Natural killer cell treated with Interleukin-12 subunit alpha and Interleukin-12 subunit beta and Interleukin-15 and Interleukin-18, amount 100 ng/mL, for 72 hours (primary cell): ENCODE results near the gene AP1G2. TPM values are rescaled to one million over a fixed set of nuclear protein-coding genes. Genes with fewer than 3 reads are reported as not detected.
A peak's percentile ranks its signal among the peaks of the same experiment; 100 is the strongest.

Source experiments
- ATAC-seq, 2 donors: fragments of 150-1000 bp; cut with Tn5 transposase in 1 of 2; sonication (Bioruptor Pico), chemical (Tn5 transposase) in 1 of 2; 2 replicates each; pipeline ENCODE4 v1.10.0; 2021
- DNase-seq: peaks from one replicate; pipeline ENCODE4 v3.0.0; 2022; ENCODE audit warnings: low spot score
- H3K27ac Mint-ChIP-seq, 2 donors: 1 replicate in 1 of 2; 2 replicates in 1 of 2; pipeline ENCODE4 v1.8.0; 2022; ENCODE audit warnings: mixed read lengths in 2 of 2, mild to moderate bottlenecking in 1 of 2, moderate library complexity in 1 of 2
- H3K27me3 Mint-ChIP-seq, 2 donors: 1 replicate in 1 of 2; 2 replicates in 1 of 2; pipeline ENCODE4 v1.8.0; 2022; ENCODE audit warnings: mixed read lengths in 2 of 2
- H3K36me3 Mint-ChIP-seq: one replicate; pipeline ENCODE4 v1.8.0; 2022; ENCODE audit warnings: mixed read lengths
- H3K4me1 Mint-ChIP-seq, 2 donors: 1 replicate in 1 of 2; 2 replicates in 1 of 2; pipeline ENCODE4 v1.8.0; 2022; ENCODE audit warnings: low read depth in 2 of 2, mixed read lengths in 2 of 2, mild to moderate bottlenecking in 1 of 2
- H3K4me3 Mint-ChIP-seq: one replicate; pipeline ENCODE4 v1.8.0; 2022; ENCODE audit warnings: mixed read lengths
- H3K9me3 Mint-ChIP-seq: 2 replicates; pipeline ENCODE4 v1.8.0; 2022; ENCODE audit warnings: mixed read lengths
- total RNA-seq, 2 donors: library from RNA; stranded (reverse); gene quantifications; one replicate each; pipeline ENCODE4 v1.2.3, GENCODE V29; 2022

Gene AP1G2
- total RNA-seq, 2 donors from 2014 or later = 151 to 229 TPM

GRCh38 chr14:23563473-23564180 lies 4.0 kb downstream of the AP1G2 start:
- Mint-ChIP-seq H3K9me3 (no peaks in the 10 kb centered on the region), H3K27ac (no peak overlapping the region), H3K4me1 (peaks cover 22 to 39% of the 10 kb centered on the region in 2 donors), H3K4me3 (no peak overlapping the region), H3K36me3 (peaks cover 12% of the 10 kb centered on the region), H3K27me3 (no peaks in the 10 kb centered on the region)
- ATAC-seq (no peak), DNase-seq (no peak)

- no peak for ATAC-seq
- DNase-seq = no peak
- Mint-ChIP-seq H3K9me3 (no peaks in the 10 kb centered on the region), H3K4me1 (peaks cover 22 to 38% of the 10 kb centered on the region in 2 donors), H3K27me3 (no peaks in the 10 kb centered on the region), H3K27ac (peak overlapping the region in 1 of 2 donors; percentile 20), H3K4me3 (no peak overlapping the region), H3K36me3 (peaks cover 12% of the 10 kb centered on the region)
These were observed 4.6 kb downstream of the AP1G2 start for GRCh38 chr14:23562822-23563472.

- H3K27me3 Mint-ChIP-seq = no peaks in the 10 kb centered on the region
- H3K4me3 Mint-ChIP-seq = no peak overlapping the region
- peaks cover 24 to 35% of the 10 kb centered on the region in 2 donors for H3K4me1 Mint-ChIP-seq
- H3K36me3 Mint-ChIP-seq = peaks cover 12% of the 10 kb centered on the region
- DNase-seq (no peak), ATAC-seq (no peak)
- no peaks in the 10 kb centered on the region for H3K9me3 Mint-ChIP-seq
- H3K27ac Mint-ChIP-seq = peak overlapping the region in 1 of 2 donors; percentile 20
These were observed 5.4 kb downstream of the AP1G2 start for GRCh38 chr14:23561873-23562821.

- peaks cover 25 to 37% of the 10 kb centered on the region in 2 donors for H3K4me1 Mint-ChIP-seq
- ATAC-seq (no peak), DNase-seq (no peak)
- H3K9me3 Mint-ChIP-seq = no peaks in the 10 kb centered on the region
- no peak overlapping the region for H3K4me3 Mint-ChIP-seq
- H3K27ac Mint-ChIP-seq = no peak overlapping the region
- no peaks in the 10 kb centered on the region for H3K27me3 Mint-ChIP-seq
- peaks cover 12% of the 10 kb centered on the region for H3K36me3 Mint-ChIP-seq
These were observed 6.3 kb downstream of the AP1G2 start for GRCh38 chr14:23561259-23561658.

- Mint-ChIP-seq H3K27me3 (no peaks in the 10 kb centered on the region), H3K27ac (peak overlapping the region in 1 of 2 donors; percentile 75), H3K9me3 (no peaks in the 10 kb centered on the region), H3K36me3 (peaks cover 12% of the 10 kb centered on the region), H3K4me1 (peaks cover 37 to 45% of the 10 kb centered on the region in 2 donors), H3K4me3 (no peak overlapping the region)
- ATAC-seq (no peak), DNase-seq (no peak)
These were observed 7.6 kb downstream of the AP1G2 start for GRCh38 chr14:23559926-23560520.

GRCh38 chr14:23559010-23559925 lies 8.3 kb downstream of the AP1G2 start:
- no peaks in the 10 kb centered on the region for H3K9me3 Mint-ChIP-seq
- peaks cover 12% of the 10 kb centered on the region for H3K36me3 Mint-ChIP-seq
- peaks cover 37 to 41% of the 10 kb centered on the region in 2 donors for H3K4me1 Mint-ChIP-seq
- H3K27ac Mint-ChIP-seq = peak overlapping the region; percentile 75 to 94
- no peak for DNase-seq
- no peaks in the 10 kb centered on the region for H3K27me3 Mint-ChIP-seq
- ATAC-seq = no peak
- no peak overlapping the region for H3K4me3 Mint-ChIP-seq

GRCh38 chr14:23558346-23559009 lies 9.1 kb downstream of the AP1G2 start:
- H3K27ac Mint-ChIP-seq = peak overlapping the region; percentile 85 to 94
- ATAC-seq (no peak), DNase-seq (no peak)
- peak overlapping the region; percentile 83 for H3K4me3 Mint-ChIP-seq
- H3K27me3 Mint-ChIP-seq = no peaks in the 10 kb centered on the region
- H3K4me1 Mint-ChIP-seq = peaks cover 32 to 41% of the 10 kb centered on the region in 2 donors
- H3K9me3 Mint-ChIP-seq = no peaks in the 10 kb centered on the region
- peaks cover 12% of the 10 kb centered on the region for H3K36me3 Mint-ChIP-seq

GRCh38 chr14:23557946-23558345 lies 9.6 kb downstream of the AP1G2 start:
- Mint-ChIP-seq H3K27me3 (no peaks in the 10 kb centered on the region), H3K4me3 (peak overlapping the region; percentile 83), H3K4me1 (peaks cover 30 to 39% of the 10 kb centered on the region in 2 donors), H3K9me3 (no peaks in the 10 kb centered on the region), H3K27ac (peak overlapping the region; percentile 85 to 94), H3K36me3 (peaks cover 12% of the 10 kb centered on the region)
- DNase-seq = no peak
- no peak for ATAC-seq

- Mint-ChIP-seq H3K27me3 (no peaks in the 10 kb centered on the region), H3K36me3 (peaks cover 12% of the 10 kb centered on the region), H3K4me3 (peak overlapping the region; percentile 83), H3K4me1 (peaks cover 27 to 36% of the 10 kb centered on the region in 2 donors), H3K27ac (peak overlapping the region; percentile 85 to 94), H3K9me3 (no peaks in the 10 kb centered on the region)
- ATAC-seq (no peak), DNase-seq (no peak)
These were observed 10.1 kb downstream of the AP1G2 start for GRCh38 chr14:23557521-23557920.

GRCh38 chr14:23556700-23557440 lies 10.7 kb downstream of the AP1G2 start:
- peak overlapping the region; percentile 95 for H3K4me3 Mint-ChIP-seq

GRCh38 chr14:23555882-23556699 lies 11.5 kb downstream of the AP1G2 start, which contains the start of gene THTPA:
Gene THTPA (plus strand): TSS chr14:23556271. CDS start chr14:23556758, 487 bp downstream.
- Mint-ChIP-seq H3K4me1 (peaks cover 33 to 36% of the 10 kb centered on the region in 2 donors), H3K36me3 (peaks cover 7% of the 10 kb centered on the region), H3K27ac (peak within 1 kb of the TSS; percentile 85 to 94), H3K9me3 (no peaks in the 10 kb centered on the region), H3K4me3 (peak within 1 kb of the TSS; percentile 95), H3K27me3 (no peaks in the 10 kb centered on the region)
- ATAC-seq = peak; percentile 89 to 91
- peak; percentile 93 for DNase-seq

More at GRCh38 chr14:23556700-23557440, 10.7 kb downstream of the AP1G2 start:
- peaks cover 31 to 37% of the 10 kb centered on the region in 2 donors for H3K4me1 Mint-ChIP-seq
- H3K27ac Mint-ChIP-seq = peak overlapping the region; percentile 85 to 94
- H3K27me3 Mint-ChIP-seq = no peaks in the 10 kb centered on the region
- no peak for DNase-seq
- H3K36me3 Mint-ChIP-seq = peaks cover 12% of the 10 kb centered on the region
- ATAC-seq = no peak
- no peaks in the 10 kb centered on the region for H3K9me3 Mint-ChIP-seq
